Astrocyte (in vitro differentiated cells and primary cell): Measurements from ENCODE around the gene CREB3L4. TPM values are rescaled to one million over a fixed set of nuclear protein-coding genes. Genes with fewer than 3 reads are reported as not detected.
"Not testable (repeated sequence)": the region's sequence is repeated elsewhere in the genome, so short reads cannot be mapped to it uniquely, and the experiment has no call there.

Experiments used
- DNase-seq: peaks from one replicate; pipeline ENCODE4 v3.0.0-alpha.2; 2010; ENCODE audit warnings: low read depth
- FAIRE-seq: peaks from 2 replicates; lab custom pipeline; 2011; peaks lifted over from hg19 to GRCh38; lab: Jason Lieb, UNC
- H2AFZ ChIP-seq: 2 replicates; pipeline ENCODE4 v1.6.0; 2012; ENCODE audit warnings: low read depth, low read length, inconsistent platforms
- H3K27ac ChIP-seq: 2 replicates; pipeline ENCODE4 v1.5.1; 2011; ENCODE audit warnings: low read depth, low read length, inconsistent platforms
- H3K27me3 ChIP-seq: 2 replicates; pipeline ENCODE4 v1.6.0; 2011; ENCODE audit warnings: low read length, inconsistent platforms; ENCODE audit not compliant: insufficient read depth
- H3K36me3 ChIP-seq: 2 replicates; pipeline ENCODE4 v1.5.1; 2011; ENCODE audit warnings: low read length, inconsistent platforms; ENCODE audit not compliant: insufficient read depth
- H3K4me1 ChIP-seq: 2 replicates; pipeline ENCODE4 v1.5.1; 2011; ENCODE audit warnings: low read length, inconsistent platforms; ENCODE audit not compliant: insufficient read depth
- H3K4me2 ChIP-seq: 2 replicates; pipeline ENCODE4 v1.6.0; 2012; ENCODE audit warnings: low read length, inconsistent platforms
- H3K4me3 ChIP-seq: 2 replicates; pipeline ENCODE4 v1.5.1; 2011; ENCODE audit warnings: low read depth, mild to moderate bottlenecking, low read length, inconsistent platforms; ENCODE audit not compliant: insufficient read depth
- H3K79me2 ChIP-seq: 2 replicates; pipeline ENCODE4 v1.6.0; 2012; ENCODE audit warnings: mild to moderate bottlenecking, low read length, inconsistent platforms; ENCODE audit not compliant: insufficient read depth
- H3K9ac ChIP-seq: 2 replicates; pipeline ENCODE4 v1.6.0; 2012; ENCODE audit warnings: mild to moderate bottlenecking, low read length, inconsistent platforms
- H3K9me3 ChIP-seq: 2 replicates; pipeline ENCODE4 v1.5.1; 2012; ENCODE audit warnings: low read depth, mild to moderate bottlenecking, low read length, inconsistent platforms; ENCODE audit not compliant: insufficient read depth
- H4K20me1 ChIP-seq: 2 replicates; pipeline ENCODE4 v1.6.0; 2012; ENCODE audit warnings: low read length, inconsistent platforms; ENCODE audit not compliant: insufficient read depth
- H3K27ac Mint-ChIP-seq: one replicate; pipeline ENCODE4 v1.8.0; 2021; ENCODE audit warnings: mild to moderate bottlenecking, mixed read lengths; ENCODE audit not compliant: unreplicated experiment
- H3K27me3 Mint-ChIP-seq: one replicate; pipeline ENCODE4 v1.8.0; 2021; ENCODE audit warnings: low read depth, mixed read lengths; ENCODE audit not compliant: unreplicated experiment
- H3K36me3 Mint-ChIP-seq: one replicate; pipeline ENCODE4 v1.8.0; 2021; ENCODE audit warnings: low read depth, mixed read lengths; ENCODE audit not compliant: unreplicated experiment
- H3K4me1 Mint-ChIP-seq: one replicate; pipeline ENCODE4 v1.8.0; 2021; ENCODE audit warnings: low read depth, mixed read lengths; ENCODE audit not compliant: unreplicated experiment
- H3K4me3 Mint-ChIP-seq: one replicate; pipeline ENCODE4 v1.8.0; 2021; ENCODE audit warnings: mild to moderate bottlenecking, moderate library complexity, mixed read lengths; ENCODE audit not compliant: unreplicated experiment
- H3K9me3 Mint-ChIP-seq: one replicate; pipeline ENCODE4 v1.8.0; 2021; ENCODE audit warnings: mild to moderate bottlenecking, mixed read lengths; ENCODE audit not compliant: unreplicated experiment
- CTCF ChIP-seq: IDR thresholded peaks from 2 replicates; pipeline ENCODE4 v1.5.1; 2011; ENCODE audit warnings: low read depth, mild to moderate bottlenecking, inconsistent platforms, low read length, moderate library complexity; ENCODE audit not compliant: insufficient read depth
- EZH2 ChIP-seq: IDR thresholded peaks from 2 replicates; pipeline ENCODE4 v1.6.1; 2012; ENCODE audit warnings: mild to moderate bottlenecking, low read length, inconsistent platforms; ENCODE audit not compliant: insufficient read depth
- total RNA-seq: library from RNA; stranded (reverse); gene quantifications from 2 replicates; pipeline ENCODE4 v1.2.1, GENCODE V29; 2021

CREB3L4 gene
- total RNA-seq, 1 donor from 2014 or later, result 5.3 TPM

GRCh38 chr1:153995202-153995601 is 27.5 kb downstream of the CREB3L4 start:
- Histone ChIP-seq H3K9ac (no peak overlapping the region), H3K4me1 (peaks cover 15% of the 10 kb centered on the region), H2AFZ (no peak overlapping the region), H3K9me3 (no peaks in the 10 kb centered on the region), H3K27ac (no peak overlapping the region), H3K36me3 (peaks cover 22% of the 10 kb centered on the region), H4K20me1 (peaks cover 25% of the 10 kb centered on the region), H3K4me3 (no peak overlapping the region), H3K79me2 (peaks cover 22% of the 10 kb centered on the region), H3K27me3 (no peaks in the 10 kb centered on the region), H3K4me2 (no peak overlapping the region)
- FAIRE-seq (no peak), DNase-seq (no peak)
- Mint-ChIP-seq H3K27ac (no peak overlapping the region), H3K9me3 (peaks cover 2% of the 10 kb centered on the region), H3K36me3 (peaks cover 15% of the 10 kb centered on the region), H3K27me3 (no peaks in the 10 kb centered on the region), H3K4me3 (no peak overlapping the region), H3K4me1 (peaks cover 11% of the 10 kb centered on the region)
- TF ChIP-seq EZH2, result no peak
- no peak for TF ChIP-seq CTCF

GRCh38 chr1:153995640-153996039 is 27.9 kb downstream of the CREB3L4 start:
- H3K36me3 Mint-ChIP-seq, result peaks cover 16% of the 10 kb centered on the region
- no peaks in the 10 kb centered on the region for H3K27me3 Mint-ChIP-seq
- Histone ChIP-seq H3K9me3 (no peaks in the 10 kb centered on the region), H3K27ac (no peak overlapping the region), H3K36me3 (peaks cover 22% of the 10 kb centered on the region), H3K27me3 (no peaks in the 10 kb centered on the region), H3K4me1 (peaks cover 15% of the 10 kb centered on the region), H3K4me2 (no peak overlapping the region), H2AFZ (no peak overlapping the region), H3K79me2 (peaks cover 20% of the 10 kb centered on the region), H4K20me1 (peaks cover 25% of the 10 kb centered on the region), H3K9ac (no peak overlapping the region), H3K4me3 (no peak overlapping the region)
- no peak overlapping the region for H3K4me3 Mint-ChIP-seq
- FAIRE-seq, result no peak
- TF ChIP-seq EZH2 (no peak), CTCF (no peak)
- DNase-seq, result no peak
- H3K27ac Mint-ChIP-seq, result no peak overlapping the region
- peaks cover 2% of the 10 kb centered on the region for H3K9me3 Mint-ChIP-seq
- H3K4me1 Mint-ChIP-seq, result peaks cover 13% of the 10 kb centered on the region

- not testable (repeated sequence) for H3K9ac ChIP-seq, H3K27ac Mint-ChIP-seq, FAIRE-seq, H3K9me3 ChIP-seq, DNase-seq, H2AFZ ChIP-seq, H3K4me3 ChIP-seq, H3K27ac ChIP-seq, H3K27me3 ChIP-seq, H3K4me2 ChIP-seq, H3K79me2 ChIP-seq, H3K27me3 Mint-ChIP-seq, H3K4me3 Mint-ChIP-seq, H3K9me3 Mint-ChIP-seq
- H4K20me1 ChIP-seq, result peaks cover 19% of the 10 kb centered on the region
- H3K36me3 ChIP-seq, result peaks cover 16% of the 10 kb centered on the region
- Mint-ChIP-seq H3K4me1 (peaks cover 15% of the 10 kb centered on the region), H3K36me3 (peaks cover 12% of the 10 kb centered on the region)
- H3K4me1 ChIP-seq, result peaks cover 17% of the 10 kb centered on the region
These were observed 29.2 kb downstream of the CREB3L4 start for GRCh38 chr1:153996882-153997281.
